OCI-LY3 (cell line): ENCODE results near the gene LZTFL1.

Experiments
- CTCF ChIP-seq: fragments of 200-600, 300-600 bp; sonication (generic); IDR thresholded peaks from 2 replicates; pipeline ENCODE4 v1.5.1; 2014; ENCODE audit warnings: antibody characterized with exemption, low read length, low read depth
- EZH2phosphoT487 ChIP-seq: fragments of 200-600 bp; shearing (Covaris generic); IDR thresholded peaks from 2 replicates; pipeline ENCODE4 v1.6.1; 2018; ENCODE audit warnings: antibody characterized with exemption, mixed run types, low read depth

GRCh38 chr3:45787551-45787950 lies 54.4 kb downstream of the LZTFL1 start:
- no peak for TF ChIP-seq CTCF
- TF ChIP-seq EZH2phosphoT487, result no peak
